GM12864 (cell line): ENCODE measurements around the gene PSORS1C2.

Source experiments
- DNase-seq: peaks from one replicate; pipeline ENCODE4 v3.0.0-alpha.2; 2011; ENCODE audit warnings: low read depth
- H3K4me3 ChIP-seq: 2 replicates; pipeline ENCODE4 v1.5.1; 2011; ENCODE audit warnings: mild to moderate bottlenecking, low read depth, low read length, control low read depth
- CTCF ChIP-seq: IDR thresholded peaks from 2 replicates; pipeline ENCODE4 v1.5.1; 2011; ENCODE audit warnings: low read depth, mild to moderate bottlenecking, moderate library complexity, low read length, control low read depth, inconsistent platforms; ENCODE audit errors: missing control alignments

PSORS1C2 gene

GRCh38 chr6:31122791-31123706, 15.8 kb downstream of the PSORS1C2 start:
- H3K4me3 ChIP-seq: no peak overlapping the region
- TF ChIP-seq CTCF: no peak
- no peak for DNase-seq

GRCh38 chr6:31121131-31121790, 17.6 kb downstream of the PSORS1C2 start:
- H3K4me3 ChIP-seq: no peak overlapping the region
- TF ChIP-seq CTCF: no peak
- no peak for DNase-seq

GRCh38 chr6:31120151-31120915, 18.5 kb downstream of the PSORS1C2 start, which contains the start of gene CDSN:
CDSN (minus strand) TSS chr6:31120446; CDS start chr6:31120419, 27 bp downstream.
- DNase-seq: no peak
- TF ChIP-seq CTCF: no peak

DNA sequence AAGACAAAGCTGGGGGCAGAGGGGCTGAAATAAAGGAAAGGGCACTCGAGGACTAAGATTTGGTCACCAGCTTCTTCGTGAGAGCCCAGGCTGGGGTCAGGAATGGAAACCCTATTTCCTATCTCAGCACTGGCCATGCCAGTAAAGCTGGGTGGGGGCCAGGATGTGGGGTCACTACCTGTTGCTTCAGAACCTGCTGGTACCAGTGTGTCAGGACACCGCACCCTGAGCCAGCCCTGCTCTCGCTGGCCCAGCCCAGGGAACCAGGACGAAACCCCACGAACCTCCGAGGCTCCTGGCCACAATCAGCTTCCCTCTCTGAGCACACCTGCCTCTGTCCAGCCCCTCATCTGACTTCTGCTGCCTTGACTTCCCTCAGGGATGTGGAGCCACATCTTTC, 20.7 kb downstream of the PSORS1C2 start:
- TF ChIP-seq CTCF: no peak
- no peak overlapping the region for H3K4me3 ChIP-seq
- no peak for DNase-seq

More at GRCh38 chr6:31120151-31120915, 18.5 kb downstream of the PSORS1C2 start, which contains the start of gene CDSN:
- no peak within 1 kb of the TSS for H3K4me3 ChIP-seq

- DNase-seq: no peak
- no peak for TF ChIP-seq CTCF
- H3K4me3 ChIP-seq: no peak overlapping the region
Observed at GRCh38 chr6:31116661-31117385, 22.0 kb downstream of the PSORS1C2 start.

- TF ChIP-seq CTCF: no peak
- no peak for DNase-seq
- H3K4me3 ChIP-seq: no peak overlapping the region
Observed at GRCh38 chr6:31115941-31116560, 22.8 kb downstream of the PSORS1C2 start.
